Smooth muscle cell (in vitro differentiated cells): Measurements from ENCODE around the gene APLNR. TPM values are rescaled to one million over a fixed set of nuclear protein-coding genes. Genes with fewer than 3 reads are reported as not detected.

Experiments used
- DNase-seq: peaks from one replicate; lab custom pipeline; 2025; ENCODE audit not compliant: unreplicated experiment; lab: John Stamatoyannopoulos, UW
- H2AFZ ChIP-seq: fragments of 200-600 bp; sonication (generic); 2 replicates; pipeline ENCODE4 v1.6.0; 2016; ENCODE audit warnings: antibody characterized with exemption, low read depth, mild to moderate bottlenecking
- H3F3A ChIP-seq: fragments of 200-600 bp; sonication (generic); 2 replicates; pipeline ENCODE4 v1.6.0; 2017; ENCODE audit warnings: antibody characterized with exemption, low read depth
- H3K27ac ChIP-seq: fragments of 200-600 bp; sonication (generic); 2 replicates; pipeline ENCODE4 v1.5.1; 2016; ENCODE audit warnings: low read depth, mild to moderate bottlenecking
- H3K27me3 ChIP-seq: fragments of 200-600 bp; sonication (generic); 2 replicates; pipeline ENCODE4 v1.6.1; 2016; ENCODE audit warnings: low read depth, mild to moderate bottlenecking
- H3K36me3 ChIP-seq: fragments of 200-600 bp; sonication (generic); 2 replicates; pipeline ENCODE4 v1.5.1; 2016; ENCODE audit warnings: low read depth
- H3K4me1 ChIP-seq: fragments of 200-600 bp; sonication (generic); 2 replicates; pipeline ENCODE4 v1.5.1; 2016; ENCODE audit warnings: low read depth
- H3K4me2 ChIP-seq: fragments of 200-600 bp; sonication (generic); 2 replicates; pipeline ENCODE4 v1.6.0; 2016; ENCODE audit warnings: mild to moderate bottlenecking
- H3K4me3 ChIP-seq: fragments of 200-600 bp; sonication (generic); 2 replicates; pipeline ENCODE4 v1.5.1; 2016; ENCODE audit warnings: mild to moderate bottlenecking
- H3K79me2 ChIP-seq: fragments of 200-600 bp; sonication (generic); 2 replicates; pipeline ENCODE4 v1.6.0; 2016; ENCODE audit warnings: low read depth, mild to moderate bottlenecking
- H3K9ac ChIP-seq: fragments of 200-600 bp; sonication (generic); 2 replicates; pipeline ENCODE4 v1.6.0; 2016; ENCODE audit warnings: low read depth
- H3K9me3 ChIP-seq: fragments of 200-600 bp; sonication (generic); replicated peaks from 2 replicates; pipeline ENCODE4 v1.5.1; 2016; ENCODE audit warnings: low read depth
- H4K20me1 ChIP-seq: fragments of 200-600 bp; sonication (generic); 2 replicates; pipeline ENCODE4 v1.6.0; 2016; ENCODE audit warnings: low read depth
- CTCF ChIP-seq: fragments of 200-600 bp; sonication (generic); IDR thresholded peaks from 2 replicates; pipeline ENCODE4 v1.5.1; 2017; ENCODE audit warnings: borderline replicate concordance, mild to moderate bottlenecking, antibody characterized with exemption; ENCODE audit not compliant: insufficient read depth, poor library complexity, severe bottlenecking
- WGBS: methylation state at CpG from one replicate; pipeline ENCODE4 v1.1.7; 2016; ENCODE audit warnings: low lambda C conversion rate; 5-methylcytosine and 5-hydroxymethylcytosine counted together
- polyA plus RNA-seq: library from polyadenylated mRNA; unstranded; fragments of >200 nt; fragmentation: Nextera tagmentation; extraction: Ambion mirVana; gene quantifications from 2 replicates; pipeline ENCODE4 v1.2.1, GENCODE V29; 2016
- total RNA-seq: library from RNA; depleted of rRNA; stranded (reverse); fragments of >200 nt; gene quantifications from 2 replicates; pipeline ENCODE4 v1.2.3, GENCODE V29; 2014

Gene APLNR
- total and polyA plus RNA-seq, 2 experiments from 2014 or later = 103 to 214 TPM

- H3K9ac ChIP-seq = no peak overlapping the region
- H3K4me2 ChIP-seq = no peak overlapping the region
- no peak overlapping the region for H3K4me3 ChIP-seq
- H3K27me3 ChIP-seq = no peaks in the 10 kb centered on the region
- H3K4me1 ChIP-seq = peaks cover 8% of the 10 kb centered on the region
- WGBS = 50% methylated on average over 1 of the region's 1 CpG
- no peaks in the 10 kb centered on the region for H3K79me2 ChIP-seq
- TF ChIP-seq CTCF = no peak
- H4K20me1 ChIP-seq = no peaks in the 10 kb centered on the region
- H3F3A ChIP-seq = no peaks in the 10 kb centered on the region
- no peak for DNase-seq
- no peaks in the 10 kb centered on the region for H3K9me3 ChIP-seq
- H3K36me3 ChIP-seq = no peaks in the 10 kb centered on the region
- no peak overlapping the region for H2AFZ ChIP-seq
- H3K27ac ChIP-seq = no peak overlapping the region
Observed at GRCh38 chr11:57192316-57192715, 44.7 kb downstream of the APLNR start.

GRCh38 chr11:57191311-57192219, 45.5 kb downstream of the APLNR start:
- Histone ChIP-seq H3K27me3 (no peaks in the 10 kb centered on the region), H3K4me3 (no peak overlapping the region), H3K9ac (no peak overlapping the region), H3K79me2 (no peaks in the 10 kb centered on the region), H3F3A (no peaks in the 10 kb centered on the region), H4K20me1 (no peaks in the 10 kb centered on the region), H3K9me3 (no peaks in the 10 kb centered on the region), H3K27ac (no peak overlapping the region), H3K36me3 (no peaks in the 10 kb centered on the region), H3K4me2 (no peak overlapping the region), H3K4me1 (peaks cover 8% of the 10 kb centered on the region), H2AFZ (no peak overlapping the region)
- no peak for DNase-seq
- no peak for TF ChIP-seq CTCF
- 89% methylated on average over 9 of the region's 9 CpGs for WGBS

- no peaks in the 10 kb centered on the region for H3F3A ChIP-seq
- no peaks in the 10 kb centered on the region for H3K9me3 ChIP-seq
- no peak overlapping the region for H3K9ac ChIP-seq
- 96% methylated on average over 4 of the region's 4 CpGs for WGBS
- no peaks in the 10 kb centered on the region for H3K27me3 ChIP-seq
- H3K4me3 ChIP-seq = no peak overlapping the region
- no peaks in the 10 kb centered on the region for H3K36me3 ChIP-seq
- H4K20me1 ChIP-seq = no peaks in the 10 kb centered on the region
- H2AFZ ChIP-seq = no peak overlapping the region
- no peak overlapping the region for H3K4me2 ChIP-seq
- no peak for DNase-seq
- no peaks in the 10 kb centered on the region for H3K79me2 ChIP-seq
- no peak overlapping the region for H3K27ac ChIP-seq
- no peak for TF ChIP-seq CTCF
- H3K4me1 ChIP-seq = peaks cover 8% of the 10 kb centered on the region
Observed at GRCh38 chr11:57190548-57190947, 46.5 kb downstream of the APLNR start.

Other genes with a start within 250 kb of the APLNR start
- gene OR5AK2, start 248.3 kb downstream of the APLNR start, total RNA-seq = not detected in 2 replicates
- gene OR5AK2, start 248.3 kb downstream of the APLNR start, polyA plus RNA-seq = not detected in 2 replicates
- gene LRRC55, start 55.3 kb downstream of the APLNR start, total RNA-seq = 0.18 TPM in 1 of 2 replicates, not detected in the other
- gene LRRC55, start 55.3 kb downstream of the APLNR start, polyA plus RNA-seq = 0.04 and 0.10 TPM in 2 replicates
- 39.0 and 46.3 TPM in 2 replicates for gene TNKS1BP1, start 87.7 kb upstream of the APLNR start, total RNA-seq
- 86.3 and 118 TPM in 2 replicates for gene TNKS1BP1, start 87.7 kb upstream of the APLNR start, polyA plus RNA-seq
- 57.6 and 64.9 TPM in 2 replicates for gene SSRP1, start 98.6 kb upstream of the APLNR start, total RNA-seq
- gene SSRP1, start 98.6 kb upstream of the APLNR start, polyA plus RNA-seq = 46.0 and 53.2 TPM in 2 replicates
- gene P2RX3, start 101.1 kb upstream of the APLNR start, total RNA-seq = not detected in 2 replicates
- 0.19 TPM in 1 of 2 replicates, not detected in the other for gene P2RX3, start 101.1 kb upstream of the APLNR start, polyA plus RNA-seq
- gene PRG3, start 143.9 kb upstream of the APLNR start, total RNA-seq = not detected in 2 replicates
- gene PRG3, start 143.9 kb upstream of the APLNR start, polyA plus RNA-seq = not detected in 2 replicates
- gene PRG2, start 153.4 kb upstream of the APLNR start, total RNA-seq = not detected in 2 replicates
- gene PRG2, start 153.4 kb upstream of the APLNR start, polyA plus RNA-seq = not detected in 2 replicates
- gene SLC43A3, start 189.9 kb upstream of the APLNR start, total RNA-seq = 8.0 and 9.3 TPM in 2 replicates
- gene SLC43A3, start 189.9 kb upstream of the APLNR start, polyA plus RNA-seq = 12.8 and 13.5 TPM in 2 replicates
- gene RTN4RL2, start 223.3 kb upstream of the APLNR start, total RNA-seq = 0.18 TPM in 1 of 2 replicates, not detected in the other
- 0.34 and 0.76 TPM in 2 replicates for gene RTN4RL2, start 223.3 kb upstream of the APLNR start, polyA plus RNA-seq